ENCODE measurements around the gene GATM. TPM values are rescaled to one million over a fixed set of nuclear protein-coding genes. Genes with fewer than 3 reads are reported as not detected.

The GATM gene
- total RNA-seq, 4 donors from 2014 or later, result 14.8 to 28.6 (median 24.7) TPM

- TF ChIP-seq CTCF (IDR thresholded peaks at IDR 0.05; ENCODE audit: low read depth), result no peak
Measured at GRCh38 chr15:45407786-45408185, 29.4 kb upstream of the GATM start.

GRCh38 chr15:45402955-45403877 is 24.9 kb upstream of the GATM start:
- TF ChIP-seq CTCF (IDR thresholded peaks at IDR 0.05; ENCODE audit: low read depth), result no peak

- TF ChIP-seq CTCF (IDR thresholded peaks at IDR 0.05; ENCODE audit: low read depth), result no peak
Measured at GRCh38 chr15:45402162-45402954, 24.0 kb upstream of the GATM start.

GRCh38 chr15:45401665-45402161 is 23.4 kb upstream of the GATM start:
- TF ChIP-seq CTCF (IDR thresholded peaks at IDR 0.05; ENCODE audit: low read depth), result no peak

- no peak for TF ChIP-seq CTCF (IDR thresholded peaks at IDR 0.05; ENCODE audit: low read depth)
Measured at GRCh38 chr15:45399381-45400212, 21.3 kb upstream of the GATM start.

- no peak for TF ChIP-seq CTCF (IDR thresholded peaks at IDR 0.05; ENCODE audit: low read depth)
Measured at GRCh38 chr15:45397116-45397665, 18.8 kb upstream of the GATM start.
